ENCODE results near the gene TSSK6. TPM values are rescaled to one million over a fixed set of nuclear protein-coding genes. Genes with fewer than 3 reads are reported as not detected.

The TSSK6 gene
- total and polyA plus RNA-seq, 2 experiments from 2014 or later, result 0.63 to 4.9 TPM

GRCh38 chr19:19501798-19502197 is 13.6 kb downstream of the TSSK6 start:
- H3K79me2 ChIP-seq (replicated peaks; ENCODE audit: insufficient read depth), result no peaks in the 10 kb centered on the region
- no peaks in the 10 kb centered on the region for H3K9me2 ChIP-seq (ENCODE audit: insufficient read depth)
- DNase-seq (ENCODE audit: low spot score), result no peak
- peaks cover 11% of the 10 kb centered on the region for H4K20me1 ChIP-seq (replicated peaks; ENCODE audit: insufficient read depth)
- TF ChIP-seq ZNF331 (CRISPR knock-in tag; IDR thresholded peaks at IDR 0.05; ENCODE audit: low read depth) (no peak), CTCF (conservative IDR thresholded peaks at IDR 0.05; ENCODE audit: low read depth in 2 of 2) (no peak)
- no peaks in the 10 kb centered on the region for H3K4me1 ChIP-seq (ENCODE audit: insufficient read depth)
- no peaks in the 10 kb centered on the region for H3K27me3 ChIP-seq (ENCODE audit: insufficient read depth)
- H2AFZ ChIP-seq, result no peak overlapping the region
- H3F3A ChIP-seq (replicated peaks; ENCODE audit: low read depth), result peaks cover 12% of the 10 kb centered on the region; the same call in 1 of the 2 replicates
- H3K36me3 ChIP-seq (ENCODE audit: insufficient read depth), result peaks cover 12% of the 10 kb centered on the region; the same call in 1 of the 2 replicates
- peaks cover 2% of the 10 kb centered on the region; the same call in 1 of the 3 replicates for H3K4me1 Mint-ChIP-seq
- H3K9me3 Mint-ChIP-seq, result no peaks in the 10 kb centered on the region
- H3K4me2 ChIP-seq, result no peak overlapping the region
- H3K4me3 ChIP-seq, result no peak overlapping the region
- no peak overlapping the region for H3K4me3 Mint-ChIP-seq
- peaks cover 8% of the 10 kb centered on the region for H3K27me3 Mint-ChIP-seq (ENCODE audit: insufficient read depth, low read depth, poor library complexity)
- no peak overlapping the region for H3K27ac Mint-ChIP-seq
- H3K36me3 Mint-ChIP-seq (ENCODE audit: low read depth), result peaks cover 76% of the 10 kb centered on the region
- no peak for ATAC-seq
- H3K27ac ChIP-seq (ENCODE audit: low read depth), result no peak overlapping the region

- Histone ChIP-seq H3K27ac (ENCODE audit: low read depth) (no peak overlapping the region), H2AFZ (no peak overlapping the region), H3K79me2 (replicated peaks; ENCODE audit: insufficient read depth) (no peaks in the 10 kb centered on the region; the same call in 1 of the 2 replicates), H3K27me3 (ENCODE audit: insufficient read depth) (no peaks in the 10 kb centered on the region), H3K4me3 (no peak overlapping the region), H3K4me2 (no peak overlapping the region), H3F3A (replicated peaks; ENCODE audit: low read depth) (peaks cover 12% of the 10 kb centered on the region; the same call in 1 of the 2 replicates), H4K20me1 (replicated peaks; ENCODE audit: insufficient read depth) (peaks cover 11% of the 10 kb centered on the region), H3K9me2 (ENCODE audit: insufficient read depth) (no peaks in the 10 kb centered on the region), H3K4me1 (ENCODE audit: insufficient read depth) (no peaks in the 10 kb centered on the region), H3K36me3 (ENCODE audit: insufficient read depth) (peaks cover 9% of the 10 kb centered on the region; the same call in 1 of the 2 replicates)
- Mint-ChIP-seq H3K9me3 (no peaks in the 10 kb centered on the region), H3K36me3 (ENCODE audit: low read depth) (peaks cover 77% of the 10 kb centered on the region), H3K27ac (no peak overlapping the region), H3K4me1 (no peaks in the 10 kb centered on the region), H3K4me3 (no peak overlapping the region), H3K27me3 (ENCODE audit: insufficient read depth, low read depth, poor library complexity) (peaks cover 10% of the 10 kb centered on the region)
- TF ChIP-seq ETS1 (IDR thresholded peaks at IDR 0.05), result no peak
- TF ChIP-seq CTCF (conservative IDR thresholded peaks at IDR 0.05; ENCODE audit: low read depth in 2 of 2), result peak in 1 of 2 experiments; percentile 15; a peak in 1 of 4 replicates
- DNase-seq (ENCODE audit: low spot score), result peak; percentile 15
- ATAC-seq, result peak; percentile 27
Measured at GRCh38 chr19:19500975-19501644, 14.2 kb downstream of the TSSK6 start.

All from GM23338 (cell line).